SHP77 treated with DMSO at 0.1 percent for 48 hours (cell line): ENCODE data around the gene GULP1.

ENCODE experiments used
- DNase-seq: peaks from one replicate; lab custom pipeline; 2025; lab: John Stamatoyannopoulos, UW

GULP1 gene

DNA sequence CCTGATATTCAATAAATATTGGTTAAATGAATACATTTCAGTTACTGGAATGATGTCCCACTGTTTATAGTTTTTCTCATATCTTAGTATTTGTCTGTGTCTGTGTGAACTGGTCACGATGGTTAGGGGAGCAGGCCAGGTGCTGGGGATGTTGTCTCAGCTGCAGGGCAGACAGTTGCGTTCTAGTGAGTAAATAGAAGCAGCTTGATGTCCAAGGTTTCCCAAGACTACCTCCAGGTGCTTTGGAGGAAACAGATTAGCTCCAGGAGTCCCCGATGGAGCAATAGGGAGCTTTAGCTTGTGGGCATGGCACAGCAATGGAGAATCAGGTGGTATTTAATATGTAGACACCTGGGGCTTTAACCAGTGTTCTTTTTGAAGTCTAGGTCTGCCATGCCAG is 75.5 kb downstream of the GULP1 start:
- DNase-seq, result peak; percentile 96

DNA sequence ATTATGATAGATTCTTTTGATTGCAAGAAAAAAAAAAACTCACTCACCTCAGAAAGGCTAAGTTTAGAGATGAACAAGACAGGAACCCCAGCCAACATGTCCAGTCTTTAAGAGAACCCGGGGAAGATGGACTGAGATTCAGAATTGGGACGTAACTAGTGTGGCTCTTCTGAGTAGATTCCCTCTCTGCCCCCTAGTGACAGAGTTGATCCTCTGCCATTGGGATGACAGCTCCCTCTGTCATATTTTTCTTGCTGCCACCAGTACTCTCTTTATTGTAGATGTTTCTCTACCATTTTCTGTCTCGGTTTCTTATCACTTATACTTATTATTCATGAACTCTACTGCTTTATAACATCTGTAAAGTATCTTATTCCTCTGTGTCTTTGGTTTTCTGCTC is 77.7 kb downstream of the GULP1 start:
- DNase-seq, result peak; percentile 36

DNA sequence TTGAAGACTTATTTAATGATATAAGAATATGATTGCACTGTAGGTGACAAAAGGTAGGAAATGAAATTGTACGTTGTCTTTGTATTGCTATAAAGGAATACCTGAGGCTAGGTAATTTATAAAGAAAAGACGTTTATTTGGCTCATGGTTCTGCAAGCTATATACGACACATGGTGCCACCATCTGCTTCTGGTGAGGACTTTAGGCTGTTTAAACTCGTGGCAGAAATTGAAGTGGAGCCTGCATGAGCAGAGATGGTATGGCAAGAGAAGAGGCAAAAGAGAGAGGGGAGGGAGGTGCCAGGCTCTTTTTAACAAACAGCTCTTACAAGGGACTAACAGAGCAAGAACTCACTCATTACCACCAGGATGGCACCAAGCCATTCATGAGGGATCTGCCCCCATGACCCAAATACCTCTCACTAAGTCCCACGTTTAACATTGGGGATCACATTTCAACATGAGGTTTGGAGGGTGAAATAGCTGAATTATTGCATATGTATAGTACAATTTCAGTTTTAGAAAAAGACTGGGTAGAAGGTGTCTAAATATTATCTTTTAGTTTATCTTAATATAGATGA is 86.8 kb downstream of the GULP1 start:
- no peak for DNase-seq

DNA sequence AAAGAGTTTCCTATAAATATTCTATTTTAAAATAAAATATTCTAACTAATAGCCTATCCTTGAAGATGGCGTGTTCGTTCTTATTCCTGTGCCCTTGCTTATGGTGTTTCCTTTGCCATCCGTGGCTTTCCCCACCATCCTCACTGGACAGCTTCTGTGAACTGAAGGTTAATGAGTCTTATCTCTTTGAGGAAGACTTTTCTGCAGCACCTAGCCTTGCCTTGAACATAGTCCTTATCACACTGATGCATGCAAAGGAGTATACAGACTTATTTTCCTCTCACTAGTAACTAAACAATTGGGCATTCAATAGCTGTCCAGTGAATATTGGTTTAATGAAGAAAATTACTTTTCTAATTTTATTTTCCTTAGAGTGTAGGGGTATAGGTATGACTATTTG is 88.1 kb downstream of the GULP1 start:
- DNase-seq, result no peak

DNA sequence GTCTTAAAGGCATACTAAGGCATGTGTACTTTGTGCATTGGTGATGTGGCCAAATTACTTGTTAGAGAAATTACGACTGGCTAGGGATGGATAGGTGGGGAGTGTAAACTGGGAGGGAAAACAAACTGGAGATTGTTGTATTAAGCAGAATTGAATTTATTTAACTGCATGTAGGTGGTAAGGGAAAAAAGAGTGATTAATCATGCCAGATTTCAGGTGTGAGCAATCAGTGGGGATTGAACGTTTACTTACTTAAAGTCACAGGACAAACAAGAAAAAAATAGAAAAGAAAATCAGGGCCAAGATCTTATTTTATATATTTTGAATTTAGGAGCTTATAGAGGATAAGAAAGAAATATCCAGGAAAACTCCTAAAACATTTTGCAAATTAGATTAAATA is 88.6 kb downstream of the GULP1 start:
- no peak for DNase-seq

DNA sequence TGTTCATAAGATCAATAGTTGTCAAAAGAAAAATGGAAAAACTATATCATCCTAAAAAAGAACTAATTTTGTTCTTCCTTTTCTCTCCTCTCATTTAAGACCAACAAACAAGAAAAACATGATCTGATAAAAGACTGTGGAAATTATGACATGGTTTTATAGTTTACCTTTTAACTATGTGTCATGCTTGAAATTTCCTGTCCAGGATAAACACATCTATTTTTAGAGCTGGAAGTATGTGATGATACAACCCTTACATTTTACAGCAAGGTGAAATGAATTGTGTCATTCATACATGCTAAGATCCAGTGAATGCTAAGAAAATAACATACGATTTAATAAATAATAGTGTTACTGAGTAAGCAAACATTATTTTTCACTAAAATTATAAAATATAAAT is 89.9 kb downstream of the GULP1 start:
- no peak for DNase-seq

DNA sequence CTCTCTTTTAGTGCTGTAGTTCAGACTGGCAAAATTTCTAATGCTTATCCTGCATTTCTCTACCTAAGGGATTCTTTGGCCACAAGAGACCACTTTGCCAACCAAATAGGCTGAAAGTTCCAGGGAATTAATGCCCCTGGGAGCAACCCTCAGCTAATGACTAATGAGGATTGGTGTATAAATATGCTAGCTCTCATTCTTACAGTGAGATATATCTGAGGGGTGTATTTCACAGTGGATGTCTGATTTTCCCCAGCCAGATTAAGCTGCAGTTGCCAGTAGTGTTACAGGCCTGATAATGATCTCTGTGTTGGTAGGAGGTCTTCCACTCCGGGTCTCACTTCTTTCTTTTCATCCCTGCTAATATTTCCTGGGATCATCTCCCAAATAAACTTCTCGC is 90.4 kb downstream of the GULP1 start:
- no peak for DNase-seq

DNA sequence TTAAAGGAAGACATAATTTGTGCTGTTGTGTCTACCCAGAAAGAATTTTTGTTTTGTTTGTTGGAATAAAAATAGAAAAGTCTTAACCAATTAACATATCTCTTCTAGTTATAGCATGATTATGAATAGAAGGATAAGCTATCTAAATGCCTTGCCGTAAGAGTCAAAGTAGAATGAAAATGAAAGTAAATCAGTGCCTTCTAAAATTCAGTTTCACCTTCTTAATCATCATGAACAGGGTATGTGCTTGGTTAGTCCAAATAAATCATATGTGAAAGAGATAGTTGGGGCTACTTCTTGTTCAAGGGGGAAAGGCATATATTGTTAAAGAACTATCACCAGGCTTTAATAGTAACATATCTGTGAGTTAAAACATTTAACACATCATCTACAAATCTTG is 91.5 kb downstream of the GULP1 start:
- DNase-seq, result no peak

DNA sequence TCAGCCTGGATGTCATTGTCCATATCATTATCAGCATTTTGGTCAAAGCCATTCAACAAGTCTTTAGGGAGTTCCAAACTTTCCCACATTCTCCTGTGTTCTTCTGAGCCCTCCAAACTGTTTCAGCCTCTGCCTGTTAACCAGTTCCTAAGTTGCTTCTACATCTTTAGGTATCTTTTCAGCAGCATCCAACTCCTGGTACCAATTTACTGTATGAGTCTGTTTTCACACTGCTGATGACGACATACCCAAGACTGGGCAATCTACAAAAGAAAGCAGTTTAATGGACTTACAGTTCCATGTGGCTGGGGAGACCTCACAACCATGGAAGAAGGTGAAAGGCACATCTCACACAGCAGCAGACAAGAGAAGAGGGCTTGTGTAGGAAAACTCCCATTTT is 94.2 kb downstream of the GULP1 start:
- no peak for DNase-seq

DNA sequence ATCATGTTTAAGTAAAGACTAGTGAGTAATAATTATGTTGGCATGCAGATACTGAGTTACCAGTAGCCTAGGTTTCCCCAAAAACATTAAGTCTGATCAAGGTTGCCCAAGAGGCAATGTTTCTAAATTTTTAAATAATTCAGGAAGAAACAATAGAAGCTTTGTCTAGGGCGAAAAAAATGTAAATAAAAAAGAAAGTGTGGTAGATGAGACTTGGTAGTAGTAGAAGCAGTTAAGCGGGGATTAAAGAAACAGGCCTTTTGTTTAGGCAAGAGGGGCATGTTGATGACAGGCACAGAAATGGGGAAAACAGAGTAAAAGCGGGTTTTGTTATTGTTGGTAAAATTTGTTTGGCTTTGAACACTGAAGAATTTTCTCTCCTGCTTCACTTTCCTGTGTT is 97.2 kb downstream of the GULP1 start:
- no peak for DNase-seq

DNA sequence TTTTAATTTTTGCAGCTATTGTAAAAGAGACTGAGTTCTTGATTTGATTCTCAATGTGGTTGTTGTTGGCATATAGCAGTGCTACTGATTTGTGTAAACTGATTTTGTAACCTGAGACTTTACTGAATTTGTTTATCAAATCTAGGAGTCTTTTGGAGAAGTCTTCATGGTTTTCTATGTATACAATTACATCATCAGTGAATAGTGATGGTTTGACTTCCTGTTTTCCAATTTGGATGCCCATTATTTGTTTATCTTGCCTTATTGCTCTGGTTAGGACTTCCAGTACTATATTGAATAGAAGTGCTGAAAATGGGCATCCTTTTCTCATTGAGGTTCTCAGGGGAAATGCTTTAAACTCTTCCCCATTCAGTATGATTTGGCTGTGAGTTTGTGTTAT is 99.7 kb downstream of the GULP1 start:
- DNase-seq, result no peak

DNA sequence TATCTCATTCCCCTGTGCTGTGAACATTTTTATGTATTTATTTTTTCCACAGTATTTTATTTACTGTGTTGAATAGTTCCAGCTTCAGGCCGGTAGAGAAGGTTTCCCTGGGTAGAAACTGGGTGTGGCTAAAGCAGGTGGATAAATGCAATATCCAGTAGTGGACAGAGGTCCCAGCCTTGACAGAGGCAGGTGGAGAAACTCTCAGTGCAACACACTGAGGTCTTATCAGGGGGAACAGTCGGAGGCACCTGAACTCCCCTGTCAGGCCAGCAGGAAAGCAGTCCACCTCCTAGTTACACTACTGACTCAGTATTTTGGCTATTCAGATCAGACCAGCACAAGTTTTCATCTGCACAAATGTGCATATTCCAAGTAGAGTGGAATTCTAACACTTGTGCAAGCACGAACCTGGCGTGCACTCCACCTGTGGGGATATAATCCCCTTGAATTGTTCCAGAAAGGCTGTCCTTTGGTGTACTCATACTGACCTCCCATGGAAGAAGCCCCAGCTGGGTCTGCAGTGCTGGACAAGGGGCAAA is 103.3 kb downstream of the GULP1 start:
- no peak for DNase-seq

DNA sequence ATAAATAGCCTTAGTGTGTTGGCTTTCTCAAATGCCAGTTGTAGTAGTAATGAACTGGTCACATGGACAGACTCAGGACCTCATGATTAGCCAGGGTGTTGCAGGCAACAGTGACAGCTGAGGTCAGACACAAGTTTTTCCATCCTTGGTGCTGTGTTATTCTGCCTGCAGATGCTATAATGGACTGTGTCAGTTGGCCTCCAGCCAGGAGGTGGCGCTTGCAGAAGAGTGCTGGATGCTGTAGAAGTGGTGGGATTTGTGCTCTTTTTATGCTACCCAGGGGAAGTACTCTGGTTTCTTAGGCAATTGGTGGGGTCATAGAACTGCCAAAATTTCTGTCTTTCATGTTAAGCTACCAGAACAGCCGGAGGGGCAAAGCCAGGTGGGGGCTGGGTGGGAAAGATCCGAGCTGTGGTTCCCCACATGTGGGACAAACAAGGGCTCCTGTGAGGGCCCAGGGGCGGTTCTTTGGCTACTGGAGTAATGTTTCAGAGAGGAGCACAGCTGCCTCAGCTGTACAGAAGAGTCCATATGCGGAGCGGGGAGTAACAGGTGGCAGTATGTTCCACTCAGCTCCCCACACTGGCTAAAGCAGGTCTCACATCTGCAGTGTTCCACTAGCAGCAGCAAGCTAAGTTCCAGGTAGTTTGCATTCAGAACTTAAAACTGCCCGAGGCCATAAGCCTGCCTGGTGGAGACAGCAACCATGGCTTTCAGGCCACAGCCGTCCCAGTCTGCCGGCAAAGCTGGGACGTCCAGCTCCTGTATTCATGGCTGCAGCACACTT is 104.4 kb downstream of the GULP1 start:
- no peak for DNase-seq

DNA sequence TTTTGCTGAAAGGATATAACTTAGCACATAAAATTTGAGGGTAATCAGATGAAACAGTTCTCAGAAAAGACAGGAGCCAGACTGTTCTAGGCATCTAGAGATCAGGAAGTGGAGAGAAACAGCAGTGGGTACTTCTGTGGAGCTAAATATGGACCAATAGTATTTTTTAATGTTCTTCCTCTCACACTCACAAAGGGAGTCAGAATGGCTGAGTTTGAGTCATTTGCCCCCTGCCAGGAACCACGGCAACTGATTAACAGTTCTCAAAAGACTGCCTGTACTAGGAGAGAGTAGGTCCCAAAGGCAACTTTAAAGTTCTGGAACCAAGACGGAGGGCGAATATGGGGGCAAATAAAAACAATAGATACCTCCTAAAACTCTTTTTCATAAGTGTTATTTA is 107.5 kb downstream of the GULP1 start:
- DNase-seq, result no peak

DNA sequence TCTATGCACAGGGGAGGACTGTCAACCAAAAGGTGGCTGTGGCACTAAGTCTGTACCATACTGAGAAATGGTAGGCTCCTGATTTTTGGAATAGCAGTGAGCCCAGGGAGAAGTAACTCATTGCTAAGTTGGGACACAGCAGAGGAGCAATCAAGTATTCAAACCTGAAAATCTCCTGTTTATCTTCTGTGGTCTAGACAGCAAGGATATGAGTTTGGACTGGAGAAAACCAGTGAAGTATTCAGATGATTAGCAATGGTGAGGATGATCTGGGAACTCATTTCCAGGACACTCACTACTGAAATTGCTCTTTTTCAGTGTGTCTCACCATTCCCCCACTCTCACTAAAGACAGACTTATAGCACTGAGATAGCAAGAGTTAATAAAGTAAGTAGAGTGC is 112.0 kb downstream of the GULP1 start:
- no peak for DNase-seq

DNA sequence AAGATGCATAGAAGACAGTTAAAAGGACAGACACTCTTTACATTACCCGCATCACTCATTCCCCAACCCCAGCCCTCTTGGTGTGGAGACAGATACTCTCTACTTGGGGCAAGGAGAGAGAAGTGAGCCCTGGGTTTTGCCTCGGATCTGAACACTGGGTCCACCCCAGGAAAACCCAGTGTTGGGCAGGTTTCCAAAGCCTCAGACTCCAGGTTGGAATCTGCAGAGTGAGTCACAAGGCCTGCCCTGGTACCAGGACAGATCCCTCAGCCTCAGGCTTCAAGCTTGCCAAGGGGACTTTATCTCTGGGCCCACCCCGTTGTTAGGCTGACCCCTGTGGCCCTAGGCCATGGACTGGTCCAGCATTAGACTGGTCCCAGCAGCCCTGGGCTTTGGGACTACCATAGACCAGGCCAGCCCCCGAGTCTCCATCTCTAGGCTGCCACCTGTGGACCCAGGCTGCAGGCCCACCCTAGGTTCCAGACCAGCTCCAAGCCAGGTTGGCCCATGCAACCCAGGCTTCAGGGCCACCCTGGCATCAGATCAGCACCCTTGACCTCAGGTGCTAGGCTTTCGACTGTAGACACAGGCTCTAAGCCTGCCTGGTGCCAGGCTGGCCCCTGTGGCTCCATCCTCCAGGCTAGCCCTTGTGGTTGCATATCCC is 112.8 kb downstream of the GULP1 start:
- no peak for DNase-seq

DNA sequence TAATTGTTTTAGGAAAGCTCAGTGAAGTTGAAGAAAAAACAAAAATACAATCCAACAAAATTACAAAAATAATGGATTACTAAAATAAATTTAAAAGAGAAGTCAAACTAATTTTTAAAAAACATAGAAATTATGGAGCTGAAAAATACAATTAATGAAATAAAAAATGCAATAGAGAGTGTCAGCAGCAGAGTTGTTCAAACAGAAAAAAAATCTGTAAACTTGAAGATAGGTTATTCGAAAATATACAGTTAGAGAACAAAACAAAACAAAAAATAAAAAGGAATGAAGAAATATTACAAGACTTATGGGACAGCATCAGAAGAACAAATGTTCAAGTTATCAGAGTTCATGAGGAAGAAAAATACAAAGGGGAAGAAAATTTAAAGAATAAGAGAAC is 114.7 kb downstream of the GULP1 start:
- no peak for DNase-seq

DNA sequence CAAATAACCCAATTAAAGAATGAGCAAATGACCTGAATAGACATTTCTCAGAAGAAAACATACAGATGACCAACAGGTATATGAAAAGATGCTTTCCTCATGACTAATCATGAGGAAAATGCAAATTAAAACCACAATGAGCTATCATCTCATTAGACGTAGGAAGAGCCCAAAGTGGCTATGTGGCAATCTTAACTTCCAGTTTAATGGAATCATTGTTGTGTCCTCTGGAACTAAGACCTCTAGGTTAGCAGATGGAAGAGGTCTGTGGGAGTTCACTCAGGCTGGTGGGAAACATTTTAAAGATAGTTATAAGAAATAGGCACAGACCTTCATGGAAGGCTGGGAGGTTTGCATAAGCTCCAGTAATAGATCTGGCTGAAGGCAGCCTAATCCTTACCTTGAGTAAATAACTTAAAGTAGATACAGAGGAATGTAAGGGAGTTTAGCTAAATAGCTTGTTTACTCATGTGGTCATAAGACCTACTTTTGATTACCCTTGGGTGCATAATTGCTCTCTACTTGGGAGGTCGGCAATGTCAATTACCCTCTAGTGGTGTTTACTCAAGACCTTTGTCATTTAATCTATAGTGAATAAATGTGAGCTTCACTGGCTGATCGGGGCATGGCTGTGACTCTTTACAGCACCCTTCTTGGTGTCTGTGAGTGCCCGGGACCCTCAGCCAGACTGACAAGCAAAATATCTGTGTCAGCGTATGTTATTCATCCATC is 119.0 kb downstream of the GULP1 start:
- DNase-seq, result no peak

DNA sequence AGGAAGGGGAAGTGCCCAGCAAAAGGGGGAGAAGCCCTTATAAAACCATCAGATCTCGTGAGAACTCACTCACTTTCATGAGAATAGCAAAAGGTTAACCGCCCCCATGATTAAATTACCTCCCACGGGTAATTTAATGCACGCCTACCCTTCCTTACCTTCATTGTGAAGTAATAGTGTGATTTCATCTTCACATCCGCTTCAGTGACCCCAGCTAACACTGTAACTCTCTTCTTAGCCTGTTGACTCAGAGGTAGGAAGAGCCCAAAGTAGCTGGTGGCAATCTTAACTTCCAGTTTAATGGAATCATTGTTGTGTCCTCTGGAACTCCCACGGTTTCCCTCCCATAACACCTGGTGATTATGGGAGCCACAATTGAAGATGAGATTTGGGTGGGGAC is 120.5 kb downstream of the GULP1 start:
- no peak for DNase-seq

DNA sequence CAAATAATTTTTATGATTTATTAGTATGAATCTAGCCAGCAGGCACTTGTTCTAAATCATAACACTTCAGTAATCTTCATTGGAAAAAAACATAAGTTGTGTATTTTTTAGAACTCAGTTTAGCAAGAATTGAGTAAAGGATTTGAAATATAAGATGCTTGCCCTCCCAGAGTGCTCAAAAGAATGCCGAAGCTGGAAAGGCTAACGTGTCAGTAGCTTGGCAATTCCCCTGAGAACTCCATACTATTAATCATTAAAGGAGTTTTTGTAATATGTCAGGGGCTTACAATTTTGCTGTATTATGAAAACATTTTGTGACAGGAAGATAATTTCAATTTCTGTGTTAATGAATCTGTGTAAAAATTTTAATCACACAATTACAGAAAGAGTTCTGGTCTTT is 122.7 kb downstream of the GULP1 start:
- no peak for DNase-seq

DNA sequence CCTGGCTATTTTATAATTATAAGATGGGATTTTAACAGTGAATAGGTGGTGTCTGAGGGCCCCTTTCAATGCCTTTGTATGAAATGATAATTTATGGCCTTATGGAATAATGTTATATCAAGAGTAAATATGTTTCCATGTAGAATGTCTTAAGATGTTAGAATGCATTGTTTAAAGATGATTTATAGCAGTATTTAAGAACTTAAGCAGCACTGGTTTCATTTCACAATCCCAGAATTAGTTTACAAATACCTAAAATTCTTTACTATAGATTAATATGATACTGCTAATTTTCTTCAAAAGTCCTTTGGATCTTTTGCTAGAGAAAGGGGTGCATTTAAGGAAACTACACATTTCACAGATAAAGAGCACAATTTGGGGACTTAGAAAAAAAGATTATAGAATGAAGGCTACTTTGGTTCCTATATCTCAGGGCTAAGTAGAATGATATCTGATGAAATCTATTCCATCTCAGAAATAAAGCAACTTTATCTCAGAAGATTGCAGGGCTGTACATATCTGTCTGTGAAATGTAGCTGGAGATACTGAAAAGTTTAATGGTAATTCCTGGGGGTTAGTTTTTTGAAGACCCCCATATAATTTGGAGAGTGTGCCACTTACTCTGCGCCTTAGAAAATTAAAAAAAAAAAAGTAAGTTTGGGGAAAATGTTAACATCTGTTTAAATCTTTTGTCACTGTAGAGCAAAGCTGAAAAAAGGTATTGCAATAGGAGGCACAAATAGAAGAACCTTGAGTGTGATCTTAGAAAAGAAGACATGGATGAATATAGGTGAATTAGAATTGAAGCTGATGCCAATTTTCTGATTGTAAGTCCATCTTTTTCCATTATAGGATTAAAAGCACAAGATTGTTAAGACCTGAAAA is 123.4 kb downstream of the GULP1 start:
- DNase-seq, result no peak

DNA sequence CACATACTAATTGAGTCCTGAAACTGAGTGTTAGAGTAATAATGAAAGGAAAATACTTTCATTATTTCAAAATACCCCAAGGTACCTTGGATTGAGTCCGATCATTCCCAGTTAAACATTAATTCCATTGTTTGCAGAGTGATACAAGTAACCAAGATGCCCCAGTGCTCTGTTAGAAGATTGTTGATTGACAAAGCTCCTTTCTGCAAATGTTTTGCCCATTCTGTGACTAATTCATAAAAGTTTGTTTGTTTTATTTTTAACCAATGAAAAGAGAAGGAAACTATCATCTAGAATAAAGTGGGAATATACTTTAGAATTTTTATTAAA is 124.0 kb downstream of the GULP1 start:
- no peak for DNase-seq
